Measurements from ENCODE around the gene RNU1-1.
"Not testable (repeated sequence)": the region's sequence is repeated elsewhere in the genome, so short reads cannot be mapped to it uniquely, and the experiment has no call there.

Gene RNU1-1

GRCh38 chr1:16521288-16521583, 7.2 kb upstream of the RNU1-1 start:
- DNase-seq: no peak

GRCh38 chr1:16520435-16521287, 6.6 kb upstream of the RNU1-1 start:
- not testable (repeated sequence) for DNase-seq

GRCh38 chr1:16519255-16519951, 5.3 kb upstream of the RNU1-1 start:
- not testable (repeated sequence) for DNase-seq

GRCh38 chr1:16518913-16519254, 4.8 kb upstream of the RNU1-1 start:
- not testable (repeated sequence) for DNase-seq

- not testable (repeated sequence) for DNase-seq
Observed at GRCh38 chr1:16516694-16517410, 2.8 kb upstream of the RNU1-1 start.

- peak; percentile 86 to 93 for DNase-seq
Observed at GRCh38 chr1:16513412-16514106, 526 bp downstream of the RNU1-1 start.

- DNase-seq: not testable (repeated sequence)
Observed at GRCh38 chr1:16512624-16513411, 1.3 kb downstream of the RNU1-1 start.

GRCh38 chr1:16511926-16512325, 2.2 kb downstream of the RNU1-1 start:
- not testable (repeated sequence) for DNase-seq

GRCh38 chr1:16508861-16509445, 5.1 kb downstream of the RNU1-1 start:
- peak in 1 of 2 experiments; percentile 4 for DNase-seq

- not testable (repeated sequence) for DNase-seq
Observed at GRCh38 chr1:16506364-16507136, 7.5 kb downstream of the RNU1-1 start.

- DNase-seq: not testable (repeated sequence)
Observed at GRCh38 chr1:16505870-16506269, 8.2 kb downstream of the RNU1-1 start.

- no peak for DNase-seq
Observed at GRCh38 chr1:16503494-16503893, 10.6 kb downstream of the RNU1-1 start.

GRCh38 chr1:16501446-16501845, 12.6 kb downstream of the RNU1-1 start:
- DNase-seq: not testable (repeated sequence)

- not testable (repeated sequence) for DNase-seq
Observed at GRCh38 chr1:16500975-16501374, 13.1 kb downstream of the RNU1-1 start.

- not testable (repeated sequence) for DNase-seq
Observed at GRCh38 chr1:16500466-16500865, 13.6 kb downstream of the RNU1-1 start.

GRCh38 chr1:16498573-16499413, 15.3 kb downstream of the RNU1-1 start:
- DNase-seq: peak; percentile 75 to 87

GRCh38 chr1:16498047-16498446, 16.0 kb downstream of the RNU1-1 start:
- DNase-seq: not testable (repeated sequence)

- not testable (repeated sequence) for DNase-seq
Observed at GRCh38 chr1:16497474-16497904, 16.6 kb downstream of the RNU1-1 start.

GRCh38 chr1:16493731-16494130, 20.4 kb downstream of the RNU1-1 start:
- not testable (repeated sequence) for DNase-seq

GRCh38 chr1:16492937-16493336, 21.1 kb downstream of the RNU1-1 start:
- DNase-seq: not testable (repeated sequence)

Measured in SHP77 (cell line).